GM12878 (cell line): Measurements from ENCODE around the gene FTH1. TPM values are rescaled to one million over a fixed set of nuclear protein-coding genes. Genes with fewer than 3 reads are reported as not detected.

Experiments
- ATAC-seq: fragments of 200-7000 bp; cut with Tn5 transposase; 3 replicates; pipeline ENCODE4 v1.9.1; 2020; ENCODE audit warnings: mild to moderate bottlenecking, moderate library complexity
- BruUV-seq: library from RNA; stranded (reverse); fragments of 400-500 nt; replicated peaks from 2 replicates; lab custom pipeline; 2021; lab: Mats Ljungman, UMichigan
- CTCF ChIA-PET: fragments of 300-600 bp; sonication (Branson Sonifier 250); formaldehyde crosslinking; extraction: SDS; loops from one replicate; lab custom pipeline; 2021; ENCODE audit warnings: inconsistent platforms; lab: Yijun Ruan, JAX
- POLR2A ChIA-PET: fragments of 350-600 bp; formaldehyde crosslinking; extraction: SDS; loops from one replicate; lab custom pipeline; 2021; ENCODE audit warnings: inconsistent platforms; lab: Charles Lee
- RAD21 ChIA-PET: fragments of 300-600 bp; sonication (Branson Sonifier 250); formaldehyde crosslinking; loops from one replicate; lab custom pipeline; 2023; ENCODE audit warnings: antibody characterized with exemption; ENCODE audit not compliant: unreplicated experiment; lab: Charles Lee
- SMC1A ChIA-PET: fragments of 300-600 bp; sonication (Branson Sonifier 250); formaldehyde crosslinking; loops from one replicate; lab custom pipeline; 2023; ENCODE audit not compliant: unreplicated experiment, uncharacterized antibody; lab: Charles Lee
- DNase-seq: peaks from one replicate; pipeline ENCODE4 v3.0.0-alpha.2; 2011; ENCODE audit warnings: low read depth, low spot score
- FAIRE-seq: peaks from 3 replicates; lab custom pipeline; 2011; peaks lifted over from hg19 to GRCh38; lab: Jason Lieb, UNC
- H2AFZ ChIP-seq: 2 replicates; pipeline ENCODE4 v1.6.0; 2011; ENCODE audit warnings: low read depth, low read length, control low read depth; ENCODE audit not compliant: control insufficient read depth
- H3K27ac ChIP-seq: 2 replicates; pipeline ENCODE4 v1.5.1; 2011; ENCODE audit warnings: control low read depth; ENCODE audit not compliant: control insufficient read depth, insufficient read depth
- H3K27me3 ChIP-seq, 2 experiments: replicated peaks in 1 of 2; 2 replicates each; pipeline versions ENCODE4 v1.6.0 to v1.6.1; 2011; ENCODE audit warnings: low read length in 1 of 2; ENCODE audit not compliant: control insufficient read depth in 2 of 2, insufficient read depth in 2 of 2
- H3K36me3 ChIP-seq, 2 experiments: 2 replicates each; pipeline ENCODE4 v1.5.1; 2011; ENCODE audit warnings: low read length in 1 of 2; ENCODE audit not compliant: control insufficient read depth in 2 of 2, insufficient read depth in 2 of 2
- H3K4me1 ChIP-seq: 2 replicates; pipeline ENCODE4 v1.6.1; 2011; ENCODE audit warnings: mild to moderate bottlenecking, low read length, moderate library complexity, mixed read lengths; ENCODE audit not compliant: control insufficient read depth, insufficient read depth
- H3K4me2 ChIP-seq: 2 replicates; pipeline ENCODE4 v1.6.0; 2011; ENCODE audit warnings: control low read depth; ENCODE audit not compliant: control insufficient read depth, insufficient read depth
- H3K4me3 ChIP-seq: fragments of 200-600 bp; sonication (generic); 2 replicates; pipeline ENCODE4 v1.5.1; 2016
- H3K79me2 ChIP-seq: 2 replicates; pipeline ENCODE4 v1.6.0; 2011; ENCODE audit warnings: low read length; ENCODE audit not compliant: control insufficient read depth, insufficient read depth
- H3K9ac ChIP-seq: 2 replicates; pipeline ENCODE4 v1.8.0; 2011; ENCODE audit warnings: low read length, control low read depth, mixed read lengths; ENCODE audit not compliant: control insufficient read depth, insufficient read depth
- H3K9me3 ChIP-seq: replicated peaks from 3 replicates; pipeline ENCODE4 v1.5.1; 2011; ENCODE audit warnings: mild to moderate bottlenecking, low read length; ENCODE audit not compliant: control insufficient read depth, insufficient read depth
- H4K20me1 ChIP-seq: 2 replicates; pipeline ENCODE4 v1.6.0; 2011; ENCODE audit not compliant: control insufficient read depth, insufficient read depth
- ATF3 ChIP-seq: IDR thresholded peaks from 2 replicates; pipeline ENCODE4 v1.6.1; 2011; ENCODE audit warnings: low read depth, mild to moderate bottlenecking, low read length, moderate library complexity, borderline replicate concordance; ENCODE audit errors: extremely low read depth
- CEBPZ ChIP-seq: fragments of 150-350 bp; IDR thresholded peaks from 2 replicates; pipeline ENCODE4 v1.6.1; 2016; ENCODE audit warnings: low read depth, low read length
- CREM ChIP-seq: IDR thresholded peaks from 2 replicates; pipeline ENCODE4 v1.6.1; 2014; ENCODE audit warnings: antibody characterized with exemption, low read depth
- FOS ChIP-seq: IDR thresholded peaks from 3 replicates; pipeline ENCODE4 v1.6.1; 2011; ENCODE audit warnings: borderline replicate concordance; ENCODE audit not compliant: insufficient read length; ENCODE audit errors: extremely low read depth
- LARP7 ChIP-seq: fragments of 450-650 bp; IDR thresholded peaks from 2 replicates; pipeline ENCODE4 v1.6.1; 2017; ENCODE audit warnings: mild to moderate bottlenecking
- NFXL1 ChIP-seq: fragments of 450-650 bp; IDR thresholded peaks from 2 replicates; pipeline ENCODE4 v1.6.1; 2017; ENCODE audit warnings: antibody characterized with exemption, mild to moderate bottlenecking, borderline replicate concordance
- TAF1 ChIP-seq: IDR thresholded peaks from 2 replicates; pipeline ENCODE4 v1.6.1; 2011; ENCODE audit warnings: mild to moderate bottlenecking, low read depth, low read length, borderline replicate concordance
- USF1 ChIP-seq: IDR thresholded peaks from 2 replicates; pipeline ENCODE4 v1.6.1; 2011; ENCODE audit warnings: borderline replicate concordance, low read depth, mild to moderate bottlenecking, moderate library complexity, mixed read lengths, low read length; ENCODE audit not compliant: insufficient read depth; ENCODE audit errors: extremely low read length
- ZBTB4 ChIP-seq: fragments of 450-650 bp; formaldehyde crosslinking; IDR thresholded peaks from 2 replicates; pipeline ENCODE4 v1.4.0; 2022; ENCODE audit warnings: mild to moderate bottlenecking, moderate library complexity
- ZNF384 ChIP-seq: IDR thresholded peaks from 2 replicates; pipeline ENCODE4 v1.6.1; 2012; ENCODE audit warnings: low read depth, mild to moderate bottlenecking, low read length, improper control_type of control experiment, borderline replicate concordance
- WGBS: methylation state at CpG from one replicate; pipeline ENCODE4 v1.1.6; 2016; ENCODE audit warnings: low lambda C conversion rate; ENCODE audit not compliant: insufficient replicate concordance, insufficient coverage; ENCODE audit errors: missing lambda C conversion rate; 5-methylcytosine and 5-hydroxymethylcytosine counted together
- in situ Hi-C: fragments of 300-500 bp; cut with MboI; formaldehyde crosslinking; loops from 9 replicates; pipeline ENCODE4 v1.14.3; 2018; ENCODE audit warnings: mixed read lengths
- intact Hi-C: fragments of 100-400 bp; cut with micrococcal nuclease; formaldehyde crosslinking; loops from one replicate; pipeline ENCODE4 v1.14.2; 2022; ENCODE audit not compliant: unreplicated experiment
- polyA plus RNA-seq, 11 experiments: library from polyadenylated mRNA; depleted of rRNA in 4 of 11; unstranded in 6 of 11; stranded (reverse) in 5 of 11; fragments of >200 nt; fragmentation: Nextera tagmentation in 4 of 11; fragmentation: Illumina TruSeq in 1 of 11; extraction: Ambion mirVana in 4 of 11; extraction: Trizol in 1 of 11; gene quantifications; 1 replicate in 1 of 11; 2 replicates in 10 of 11; pipeline versions ENCODE4 v1.2.1 to v1.2.3, GENCODE V29; 2011 to 2016; ENCODE audit warnings: inconsistent platforms in 2 of 11, missing spikeins in 2 of 11, low read depth in 1 of 11
- total RNA-seq, 4 experiments: library from RNA; depleted of rRNA in 3 of 4; stranded (reverse); fragments of >200 nt in 3 of 4; fragmentation: Illumina TruSeq in 1 of 4; extraction: Trizol in 1 of 4; gene quantifications; 2 replicates each; pipeline versions ENCODE4 v1.2.1 to v1.2.3, GENCODE V29; 2013 to 2021

The FTH1 gene
- total and polyA plus RNA-seq, 10 of the 15 experiments (the other 5 are each of a cell fraction or from before 2014, with no cell fraction given), result 289 to 4,154 (median 960) TPM

GRCh38 chr11:61919705-61920631, 47.5 kb downstream of the FTH1 start:
- in situ Hi-C loops, result no loop called here
- no peaks in the 10 kb centered on the region for H4K20me1 ChIP-seq
- ChIA-PET RAD21 (interaction anchor here (0.6 kb wide), 1 partner anchor 537 kb away, joined by 3 read pairs; no protein-coding TSS in a partner anchor), POLR2A (no interaction called here), SMC1A (no interaction called here), CTCF (interaction anchor here (1.0 kb wide), 1 partner anchor 21 kb away, joined by 3 read pairs; no protein-coding TSS in a partner anchor)
- no peak overlapping the region for H3K4me2 ChIP-seq
- no peak overlapping the region for H3K9ac ChIP-seq
- FAIRE-seq, result no peak
- WGBS, result 50% methylated on average over 13 of the region's 13 CpGs
- no peak overlapping the region for H2AFZ ChIP-seq
- no peak overlapping the region for H3K4me3 ChIP-seq
- no peak for DNase-seq
- intact Hi-C loops, result no loop called here
- H3K27me3 ChIP-seq, result peaks cover 6 to 9% of the 10 kb centered on the region in 2 experiments; a peak in 3 of 4 replicates
- H3K79me2 ChIP-seq, result no peaks in the 10 kb centered on the region
- BruUV-seq, result no TSS peak
- no peaks in the 10 kb centered on the region for H3K36me3 ChIP-seq
- no peak overlapping the region for H3K27ac ChIP-seq
- ATAC-seq, result peak; percentile 32; the same call in 1 of the 3 replicates
- H3K4me1 ChIP-seq, result no peaks in the 10 kb centered on the region
- no peaks in the 10 kb centered on the region for H3K9me3 ChIP-seq
- TF ChIP-seq USF1, result no peak
- TF ChIP-seq NFXL1, result no peak
- no peak for TF ChIP-seq TAF1
- TF ChIP-seq LARP7, result no peak
- TF ChIP-seq ATF3, result no peak
- TF ChIP-seq CEBPZ, result no peak
- no peak for TF ChIP-seq FOS
- no peak for TF ChIP-seq CREM
- TF ChIP-seq ZNF384, result no peak
- TF ChIP-seq ZBTB4 (CRISPR knock-in tag), result no peak
